ENCODE results near the gene NDUFAF2.

NDUFAF2 gene

GRCh38 chr5:61132559-61132958 is 187.6 kb downstream of the NDUFAF2 start:
- no peak for DNase-seq

GRCh38 chr5:61137835-61138234 is 192.8 kb downstream of the NDUFAF2 start:
- no peak for DNase-seq

- DNase-seq: peak; percentile 33
Observed at GRCh38 chr5:61139094-61139873, 194.3 kb downstream of the NDUFAF2 start.

GRCh38 chr5:61139931-61140330 is 194.9 kb downstream of the NDUFAF2 start:
- DNase-seq: no peak

GRCh38 chr5:61141801-61142200 is 196.8 kb downstream of the NDUFAF2 start:
- no peak for DNase-seq

GRCh38 chr5:61142391-61142790 is 197.4 kb downstream of the NDUFAF2 start:
- no peak for DNase-seq

GRCh38 chr5:61142811-61143210 is 197.8 kb downstream of the NDUFAF2 start:
- DNase-seq: no peak

GRCh38 chr5:61148515-61148914 is 203.5 kb downstream of the NDUFAF2 start:
- DNase-seq: peak; percentile 47

- DNase-seq: no peak
Observed at GRCh38 chr5:61151893-61152292, 206.9 kb downstream of the NDUFAF2 start.

GRCh38 chr5:61159070-61159469 is 214.1 kb downstream of the NDUFAF2 start:
- DNase-seq: no peak

- DNase-seq: no peak
Observed at GRCh38 chr5:61159836-61160235, 214.8 kb downstream of the NDUFAF2 start.

- no peak for DNase-seq
Observed at GRCh38 chr5:61160497-61160896, 215.5 kb downstream of the NDUFAF2 start.

GRCh38 chr5:61162010-61162831 is 217.2 kb downstream of the NDUFAF2 start, which contains the start of gene SMIM15:
SMIM15 (minus strand) TSS chr5:61162468; CDS start chr5:61160171, 2,297 bp downstream.
- DNase-seq: peak; percentile 86

GRCh38 chr5:61162832-61163567 is 218.0 kb downstream of the NDUFAF2 start:
- DNase-seq: peak; percentile 41

- no peak for DNase-seq
Observed at GRCh38 chr5:61163905-61164304, 218.9 kb downstream of the NDUFAF2 start.

GRCh38 chr5:61167382-61167781 is 222.4 kb downstream of the NDUFAF2 start:
- DNase-seq: peak; percentile 38

GRCh38 chr5:61168951-61169350 is 223.9 kb downstream of the NDUFAF2 start:
- no peak for DNase-seq

GRCh38 chr5:61171479-61171878 is 226.5 kb downstream of the NDUFAF2 start:
- no peak for DNase-seq

GRCh38 chr5:61176631-61177030 is 231.6 kb downstream of the NDUFAF2 start:
- no peak for DNase-seq

- DNase-seq: no peak
Observed at GRCh38 chr5:61177070-61177469, 232.1 kb downstream of the NDUFAF2 start.

- DNase-seq: no peak
Observed at GRCh38 chr5:61177716-61178115, 232.7 kb downstream of the NDUFAF2 start.

- DNase-seq: no peak
Observed at GRCh38 chr5:61178702-61179101, 233.7 kb downstream of the NDUFAF2 start.

GRCh38 chr5:61180886-61181285 is 235.9 kb downstream of the NDUFAF2 start:
- no peak for DNase-seq

Data from HCEC 1CT (cell line).